H1 (cell line): ENCODE results near the gene CAPZB. TPM values are rescaled to one million over a fixed set of nuclear protein-coding genes. Genes with fewer than 3 reads are reported as not detected.

Experiments used
- CTCF ChIP-seq, 3 experiments: IDR thresholded peaks; 1 replicate in 2 of 3; 2 replicates in 1 of 3; pipeline versions ENCODE4 v1.5.1 to v1.6.1; 2011; ENCODE audit warnings: low read length in 3 of 3, mild to moderate bottlenecking in 3 of 3, inconsistent platforms in 2 of 3, low read depth in 1 of 3, moderate library complexity in 1 of 3; ENCODE audit not compliant: insufficient read depth in 1 of 3; ENCODE audit errors: control extremely low read depth in 1 of 3
- EP300 ChIP-seq, 2 experiments: IDR thresholded peaks; 1 replicate in 1 of 2; 2 replicates in 1 of 2; pipeline ENCODE4 v1.6.1; 2011 to 2012; ENCODE audit warnings: low read depth in 2 of 2, low read length in 2 of 2, mild to moderate bottlenecking in 2 of 2, borderline replicate concordance in 1 of 2, inconsistent platforms in 1 of 2, moderate library complexity in 1 of 2
- JUND ChIP-seq: IDR thresholded peaks from 2 replicates; pipeline ENCODE4 v1.6.1; 2011; ENCODE audit warnings: mild to moderate bottlenecking, improper control_type of control experiment, low read length
- POLR2AphosphoS5 ChIP-seq: IDR thresholded peaks from 2 replicates; pipeline ENCODE4 v1.6.1; 2011; ENCODE audit warnings: low read depth, low read length
- TBP ChIP-seq: IDR thresholded peaks from 2 replicates; pipeline ENCODE4 v1.6.1; 2011; ENCODE audit warnings: low read depth, low read length, improper control_type of control experiment
- polyA plus RNA-seq, 7 experiments: library from polyadenylated mRNA; depleted of rRNA in 3 of 7; stranded (reverse) in 5 of 7; unstranded in 2 of 7; fragments of >200 nt in 5 of 7; fragments of 200-250 nt in 2 of 7; gene quantifications; 1 replicate in 5 of 7; 2 replicates in 1 of 7; 4 replicates in 1 of 7; pipeline versions ENCODE4 v1.2.1 to v1.2.3, GENCODE V29; 2011 to 2013; ENCODE audit warnings: missing spikeins in 2 of 7, mixed read lengths in 2 of 7
- total RNA-seq: library from RNA; stranded (reverse); fragmentation: NEBNext Ultra II Directional; extraction: Animal tissue kit (Norgen Biotek cat#: 25700); gene quantifications from 2 replicates; pipeline ENCODE4 v1.2.1, GENCODE V29; 2021
- TF ChIP-seq, protein P1 (sequence below): IDR thresholded peaks from 2 replicates; pipeline ENCODE4 v1.6.1; 2012; ENCODE audit warnings: low read length, inconsistent platforms
- TF ChIP-seq, protein P2 (sequence below): fragments of 300-600 bp; sonication (generic); IDR thresholded peaks from 2 replicates; pipeline ENCODE4 v1.7.1; 2012; ENCODE audit warnings: low read length, moderate library complexity, mild to moderate bottlenecking, inconsistent platforms; ENCODE audit not compliant: insufficient replicate concordance

The CAPZB gene
- total and polyA plus RNA-seq, 2 of the 8 experiments (the other 6 are each of a cell fraction or from before 2014, with no cell fraction given), result 162 to 371 TPM

- TF ChIP-seq CTCF (IDR thresholded peaks at IDR 0.05; ENCODE audit: control extremely low read depth in 1 of 3, insufficient read depth in 1 of 3, low read depth in 1 of 3, low read length in 3 of 3) (peak; percentile 71 to 92 (median 87)), TBP (peak; percentile 57), EP300 (IDR thresholded peaks at IDR 0.05; ENCODE audit: borderline replicate concordance in 1 of 2, low read depth in 2 of 2, low read length in 2 of 2) (no peak), JUND (peak; percentile 3; the same call in 1 of the 2 replicates), POLR2AphosphoS5 (peak; percentile 56; the same call in 1 of the 2 replicates)
- TF ChIP-seq, protein P1, sequence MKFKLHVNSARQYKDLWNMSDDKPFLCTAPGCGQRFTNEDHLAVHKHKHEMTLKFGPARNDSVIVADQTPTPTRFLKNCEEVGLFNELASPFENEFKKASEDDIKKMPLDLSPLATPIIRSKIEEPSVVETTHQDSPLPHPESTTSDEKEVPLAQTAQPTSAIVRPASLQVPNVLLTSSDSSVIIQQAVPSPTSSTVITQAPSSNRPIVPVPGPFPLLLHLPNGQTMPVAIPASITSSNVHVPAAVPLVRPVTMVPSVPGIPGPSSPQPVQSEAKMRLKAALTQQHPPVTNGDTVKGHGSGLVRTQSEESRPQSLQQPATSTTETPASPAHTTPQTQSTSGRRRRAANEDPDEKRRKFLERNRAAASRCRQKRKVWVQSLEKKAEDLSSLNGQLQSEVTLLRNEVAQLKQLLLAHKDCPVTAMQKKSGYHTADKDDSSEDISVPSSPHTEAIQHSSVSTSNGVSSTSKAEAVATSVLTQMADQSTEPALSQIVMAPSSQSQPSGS, result no peak
- TF ChIP-seq, protein P2, sequence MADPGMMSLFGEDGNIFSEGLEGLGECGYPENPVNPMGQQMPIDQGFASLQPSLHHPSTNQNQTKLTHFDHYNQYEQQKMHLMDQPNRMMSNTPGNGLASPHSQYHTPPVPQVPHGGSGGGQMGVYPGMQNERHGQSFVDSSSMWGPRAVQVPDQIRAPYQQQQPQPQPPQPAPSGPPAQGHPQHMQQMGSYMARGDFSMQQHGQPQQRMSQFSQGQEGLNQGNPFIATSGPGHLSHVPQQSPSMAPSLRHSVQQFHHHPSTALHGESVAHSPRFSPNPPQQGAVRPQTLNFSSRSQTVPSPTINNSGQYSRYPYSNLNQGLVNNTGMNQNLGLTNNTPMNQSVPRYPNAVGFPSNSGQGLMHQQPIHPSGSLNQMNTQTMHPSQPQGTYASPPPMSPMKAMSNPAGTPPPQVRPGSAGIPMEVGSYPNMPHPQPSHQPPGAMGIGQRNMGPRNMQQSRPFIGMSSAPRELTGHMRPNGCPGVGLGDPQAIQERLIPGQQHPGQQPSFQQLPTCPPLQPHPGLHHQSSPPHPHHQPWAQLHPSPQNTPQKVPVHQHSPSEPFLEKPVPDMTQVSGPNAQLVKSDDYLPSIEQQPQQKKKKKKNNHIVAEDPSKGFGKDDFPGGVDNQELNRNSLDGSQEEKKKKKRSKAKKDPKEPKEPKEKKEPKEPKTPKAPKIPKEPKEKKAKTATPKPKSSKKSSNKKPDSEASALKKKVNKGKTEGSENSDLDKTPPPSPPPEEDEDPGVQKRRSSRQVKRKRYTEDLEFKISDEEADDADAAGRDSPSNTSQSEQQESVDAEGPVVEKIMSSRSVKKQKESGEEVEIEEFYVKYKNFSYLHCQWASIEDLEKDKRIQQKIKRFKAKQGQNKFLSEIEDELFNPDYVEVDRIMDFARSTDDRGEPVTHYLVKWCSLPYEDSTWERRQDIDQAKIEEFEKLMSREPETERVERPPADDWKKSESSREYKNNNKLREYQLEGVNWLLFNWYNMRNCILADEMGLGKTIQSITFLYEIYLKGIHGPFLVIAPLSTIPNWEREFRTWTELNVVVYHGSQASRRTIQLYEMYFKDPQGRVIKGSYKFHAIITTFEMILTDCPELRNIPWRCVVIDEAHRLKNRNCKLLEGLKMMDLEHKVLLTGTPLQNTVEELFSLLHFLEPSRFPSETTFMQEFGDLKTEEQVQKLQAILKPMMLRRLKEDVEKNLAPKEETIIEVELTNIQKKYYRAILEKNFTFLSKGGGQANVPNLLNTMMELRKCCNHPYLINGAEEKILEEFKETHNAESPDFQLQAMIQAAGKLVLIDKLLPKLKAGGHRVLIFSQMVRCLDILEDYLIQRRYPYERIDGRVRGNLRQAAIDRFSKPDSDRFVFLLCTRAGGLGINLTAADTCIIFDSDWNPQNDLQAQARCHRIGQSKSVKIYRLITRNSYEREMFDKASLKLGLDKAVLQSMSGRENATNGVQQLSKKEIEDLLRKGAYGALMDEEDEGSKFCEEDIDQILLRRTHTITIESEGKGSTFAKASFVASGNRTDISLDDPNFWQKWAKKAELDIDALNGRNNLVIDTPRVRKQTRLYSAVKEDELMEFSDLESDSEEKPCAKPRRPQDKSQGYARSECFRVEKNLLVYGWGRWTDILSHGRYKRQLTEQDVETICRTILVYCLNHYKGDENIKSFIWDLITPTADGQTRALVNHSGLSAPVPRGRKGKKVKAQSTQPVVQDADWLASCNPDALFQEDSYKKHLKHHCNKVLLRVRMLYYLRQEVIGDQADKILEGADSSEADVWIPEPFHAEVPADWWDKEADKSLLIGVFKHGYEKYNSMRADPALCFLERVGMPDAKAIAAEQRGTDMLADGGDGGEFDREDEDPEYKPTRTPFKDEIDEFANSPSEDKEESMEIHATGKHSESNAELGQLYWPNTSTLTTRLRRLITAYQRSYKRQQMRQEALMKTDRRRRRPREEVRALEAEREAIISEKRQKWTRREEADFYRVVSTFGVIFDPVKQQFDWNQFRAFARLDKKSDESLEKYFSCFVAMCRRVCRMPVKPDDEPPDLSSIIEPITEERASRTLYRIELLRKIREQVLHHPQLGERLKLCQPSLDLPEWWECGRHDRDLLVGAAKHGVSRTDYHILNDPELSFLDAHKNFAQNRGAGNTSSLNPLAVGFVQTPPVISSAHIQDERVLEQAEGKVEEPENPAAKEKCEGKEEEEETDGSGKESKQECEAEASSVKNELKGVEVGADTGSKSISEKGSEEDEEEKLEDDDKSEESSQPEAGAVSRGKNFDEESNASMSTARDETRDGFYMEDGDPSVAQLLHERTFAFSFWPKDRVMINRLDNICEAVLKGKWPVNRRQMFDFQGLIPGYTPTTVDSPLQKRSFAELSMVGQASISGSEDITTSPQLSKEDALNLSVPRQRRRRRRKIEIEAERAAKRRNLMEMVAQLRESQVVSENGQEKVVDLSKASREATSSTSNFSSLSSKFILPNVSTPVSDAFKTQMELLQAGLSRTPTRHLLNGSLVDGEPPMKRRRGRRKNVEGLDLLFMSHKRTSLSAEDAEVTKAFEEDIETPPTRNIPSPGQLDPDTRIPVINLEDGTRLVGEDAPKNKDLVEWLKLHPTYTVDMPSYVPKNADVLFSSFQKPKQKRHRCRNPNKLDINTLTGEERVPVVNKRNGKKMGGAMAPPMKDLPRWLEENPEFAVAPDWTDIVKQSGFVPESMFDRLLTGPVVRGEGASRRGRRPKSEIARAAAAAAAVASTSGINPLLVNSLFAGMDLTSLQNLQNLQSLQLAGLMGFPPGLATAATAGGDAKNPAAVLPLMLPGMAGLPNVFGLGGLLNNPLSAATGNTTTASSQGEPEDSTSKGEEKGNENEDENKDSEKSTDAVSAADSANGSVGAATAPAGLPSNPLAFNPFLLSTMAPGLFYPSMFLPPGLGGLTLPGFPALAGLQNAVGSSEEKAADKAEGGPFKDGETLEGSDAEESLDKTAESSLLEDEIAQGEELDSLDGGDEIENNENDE, result no peak
These were observed 147.0 kb downstream of the CAPZB start (continued) for GRCh38 chr1:19338323-19338762.
